GM23248 (cell line): Measurements from ENCODE around the gene ATG2B. TPM values are rescaled to one million over a fixed set of nuclear protein-coding genes. Genes with fewer than 3 reads are reported as not detected.

Experiments
- DNase-seq: peaks from one replicate; pipeline ENCODE4 v3.0.0-alpha.2; 2015
- H2AFZ ChIP-seq: fragments of 200-600 bp; sonication (generic); 2 replicates; pipeline ENCODE4 v1.6.1; 2016; ENCODE audit warnings: antibody characterized with exemption
- H3F3A ChIP-seq: fragments of 200-600 bp; sonication (generic); 2 replicates; pipeline ENCODE4 v1.6.1; 2016; ENCODE audit warnings: mild to moderate bottlenecking, antibody characterized with exemption, mixed run types; ENCODE audit not compliant: insufficient read depth
- H3K27ac ChIP-seq: fragments of 200-600 bp; sonication (generic); 2 replicates; pipeline ENCODE4 v1.5.1; 2016; ENCODE audit warnings: mild to moderate bottlenecking
- H3K27me3 ChIP-seq: fragments of 200-600 bp; sonication (generic); replicated peaks from 2 replicates; pipeline ENCODE4 v1.6.1; 2016; ENCODE audit warnings: mild to moderate bottlenecking; ENCODE audit not compliant: insufficient read depth
- H3K36me3 ChIP-seq: fragments of 200-600 bp; sonication (generic); 2 replicates; pipeline ENCODE4 v1.6.1; 2016; ENCODE audit warnings: low read depth, mild to moderate bottlenecking
- H3K4me1 ChIP-seq: fragments of 200-600 bp; sonication (generic); 2 replicates; pipeline ENCODE4 v1.6.1; 2016; ENCODE audit warnings: mild to moderate bottlenecking; ENCODE audit not compliant: insufficient read depth
- H3K4me2 ChIP-seq: fragments of 200-600 bp; sonication (generic); one replicate; pipeline ENCODE4 v1.6.1; 2016; ENCODE audit warnings: mild to moderate bottlenecking; ENCODE audit not compliant: unreplicated experiment
- H3K4me3 ChIP-seq: fragments of 200-600 bp; sonication (generic); 2 replicates; pipeline ENCODE4 v1.5.1; 2016; ENCODE audit warnings: mild to moderate bottlenecking
- H3K79me2 ChIP-seq: fragments of 200-600 bp; sonication (generic); 2 replicates; pipeline ENCODE4 v1.6.1; 2016; ENCODE audit warnings: mild to moderate bottlenecking; ENCODE audit not compliant: insufficient read depth
- H3K9ac ChIP-seq: fragments of 200-600 bp; sonication (generic); 2 replicates; pipeline ENCODE4 v1.6.1; 2016; ENCODE audit warnings: mild to moderate bottlenecking
- H3K9me2 ChIP-seq: fragments of 200-600 bp; sonication (generic); 2 replicates; pipeline ENCODE4 v1.6.1; 2016; ENCODE audit warnings: mixed run types, mild to moderate bottlenecking, moderate library complexity; ENCODE audit not compliant: insufficient read depth
- H3K9me3 ChIP-seq: fragments of 200-600 bp; sonication (generic); one replicate; pipeline ENCODE4 v1.6.1; 2017; ENCODE audit warnings: low read depth
- H4K20me1 ChIP-seq: fragments of 200-600 bp; sonication (generic); 2 replicates; pipeline ENCODE4 v1.6.0; 2016; ENCODE audit not compliant: insufficient read depth
- EZH2 ChIP-seq: fragments of 200-600 bp; sonication (generic); IDR thresholded peaks from 2 replicates; pipeline ENCODE4 v1.6.1; 2018; ENCODE audit warnings: antibody characterized with exemption, mild to moderate bottlenecking; ENCODE audit not compliant: insufficient read depth, poor library complexity, severe bottlenecking
- EZH2phosphoT487 ChIP-seq: fragments of 200-600 bp; sonication (generic); IDR thresholded peaks from 2 replicates; pipeline ENCODE4 v1.6.1; 2018; ENCODE audit warnings: antibody characterized with exemption, moderate library complexity, mild to moderate bottlenecking, low read depth; ENCODE audit not compliant: insufficient read depth
- WGBS, 2 experiments: methylation state at CpG; one replicate each; pipeline ENCODE4 v1.1.6; 2015 to 2017; ENCODE audit warnings: low lambda C conversion rate in 2 of 2, low coverage in 1 of 2; ENCODE audit errors: missing lambda C conversion rate in 2 of 2; 5-methylcytosine and 5-hydroxymethylcytosine counted together
- in situ Hi-C: fragments of 300-500 bp; cut with MboI; formaldehyde crosslinking; loops from 2 replicates; pipeline ENCODE4 v1.15.0; 2020
- polyA plus RNA-seq: library from polyadenylated mRNA; unstranded; fragments of >200 nt; fragmentation: Nextera tagmentation; extraction: Ambion mirVana; gene quantifications from 2 replicates; pipeline ENCODE4 v1.2.1, GENCODE V29; 2016
- total RNA-seq: library from RNA; depleted of rRNA; stranded (reverse); fragments of >200 nt; shearing (Covaris generic); gene quantifications from 2 replicates; pipeline ENCODE4 v1.2.3, GENCODE V29; 2014

ATG2B gene
- total and polyA plus RNA-seq, 2 experiments from 2014 or later, result 2.9 to 10.7 TPM

- Histone ChIP-seq H3K9me2 (no peaks in the 10 kb centered on the region), H3K4me3 (no peak overlapping the region), H3K36me3 (peaks cover 18% of the 10 kb centered on the region), H3K9me3 (no peaks in the 10 kb centered on the region), H3K79me2 (no peaks in the 10 kb centered on the region), H3K4me2 (no peak overlapping the region), H3K27ac (no peak overlapping the region), H3K27me3 (no peaks in the 10 kb centered on the region), H4K20me1 (no peaks in the 10 kb centered on the region), H3F3A (no peaks in the 10 kb centered on the region), H3K4me1 (no peaks in the 10 kb centered on the region; the same call in 1 of the 2 replicates), H3K9ac (no peak overlapping the region), H2AFZ (no peak overlapping the region)
- in situ Hi-C loops, result loop anchor here (25.0 kb wide), 1 partner anchor 748 kb away; the partner anchor contains the start of gene GLRX5
- no peak for TF ChIP-seq EZH2
- no peak for TF ChIP-seq EZH2phosphoT487
- WGBS, 2 experiments, result 78 to 79% methylated on average over 17 of the region's 17 CpGs
- DNase-seq, result no peak
These were observed 77.5 kb downstream of the ATG2B start for GRCh38 chr14:96285667-96286066.

GRCh38 chr14:96284430-96284829 lies 78.7 kb downstream of the ATG2B start:
- Histone ChIP-seq H3K36me3 (peaks cover 11% of the 10 kb centered on the region), H3K9me3 (no peaks in the 10 kb centered on the region), H4K20me1 (no peaks in the 10 kb centered on the region), H3K4me3 (no peak overlapping the region), H3K4me1 (no peaks in the 10 kb centered on the region; the same call in 1 of the 2 replicates), H3K27me3 (no peaks in the 10 kb centered on the region), H3K27ac (no peak overlapping the region), H3K79me2 (no peaks in the 10 kb centered on the region), H3K4me2 (no peak overlapping the region), H3K9ac (no peak overlapping the region), H2AFZ (no peak overlapping the region), H3F3A (no peaks in the 10 kb centered on the region), H3K9me2 (no peaks in the 10 kb centered on the region)
- TF ChIP-seq EZH2phosphoT487 (no peak), EZH2 (no peak)
- in situ Hi-C loops, result loop anchor here (25.0 kb wide), 1 partner anchor 747 kb away; the partner anchor contains the start of gene GLRX5
- 47% methylated on average over 1 of the region's 1 CpG for WGBS, 2 experiments
- no peak for DNase-seq

- Histone ChIP-seq H2AFZ (no peak overlapping the region), H3K9me3 (no peaks in the 10 kb centered on the region), H3K4me2 (no peak overlapping the region), H3K27me3 (no peaks in the 10 kb centered on the region), H3K4me1 (no peaks in the 10 kb centered on the region; the same call in 1 of the 2 replicates), H3K79me2 (no peaks in the 10 kb centered on the region), H3K4me3 (no peak overlapping the region), H3F3A (no peaks in the 10 kb centered on the region), H4K20me1 (no peaks in the 10 kb centered on the region), H3K36me3 (peaks cover 11% of the 10 kb centered on the region), H3K9ac (no peak overlapping the region), H3K27ac (no peak overlapping the region), H3K9me2 (no peaks in the 10 kb centered on the region)
- TF ChIP-seq EZH2phosphoT487 (no peak), EZH2 (no peak)
- WGBS, 2 experiments, result 98 to 99% methylated on average over 9 of the region's 9 CpGs
- no peak for DNase-seq
- in situ Hi-C loops, result loop anchor here (25.0 kb wide), 1 partner anchor 747 kb away; the partner anchor contains the start of gene GLRX5
These were observed 79.1 kb downstream of the ATG2B start for GRCh38 chr14:96284008-96284407.

GRCh38 chr14:96281486-96281885 lies 81.7 kb downstream of the ATG2B start:
- in situ Hi-C loops, result loop anchor here (25.0 kb wide), 1 partner anchor 744 kb away; the partner anchor contains the start of gene GLRX5

More at GRCh38 chr14:96281486-96281885, 81.7 kb downstream of the ATG2B start:
- H3K9me2 ChIP-seq, result no peaks in the 10 kb centered on the region
- H3F3A ChIP-seq, result no peaks in the 10 kb centered on the region
- H3K27me3 ChIP-seq, result no peaks in the 10 kb centered on the region
- no peak overlapping the region for H2AFZ ChIP-seq
- WGBS, 2 experiments, result 85 to 89% methylated on average over 4 of the region's 4 CpGs
- no peaks in the 10 kb centered on the region for H3K79me2 ChIP-seq
- DNase-seq, result no peak
- peaks cover 11% of the 10 kb centered on the region for H3K36me3 ChIP-seq
- TF ChIP-seq EZH2 (no peak), EZH2phosphoT487 (no peak)
- H3K9ac ChIP-seq, result no peak overlapping the region
- H3K27ac ChIP-seq, result no peak overlapping the region
- no peaks in the 10 kb centered on the region for H3K4me1 ChIP-seq
- no peak overlapping the region for H3K4me3 ChIP-seq
- H3K9me3 ChIP-seq, result no peaks in the 10 kb centered on the region
- H3K4me2 ChIP-seq, result no peak overlapping the region
- no peaks in the 10 kb centered on the region for H4K20me1 ChIP-seq
